LNCaP clone FGC (cell line): ENCODE measurements around the gene GPC1.

Experiments used
- DNase-seq: peaks from one replicate; pipeline ENCODE4 v3.0.0-alpha.2; 2011; ENCODE audit warnings: low read depth
- H3K4me3 ChIP-seq: 2 replicates; pipeline ENCODE4 v1.5.1; 2011; ENCODE audit warnings: mild to moderate bottlenecking, low read depth, low read length, control low read depth
- CTCF ChIP-seq: IDR thresholded peaks from 2 replicates; pipeline ENCODE4 v1.5.1; 2012; ENCODE audit warnings: mild to moderate bottlenecking; ENCODE audit not compliant: control insufficient read depth, insufficient read depth; ENCODE audit errors: extremely low read depth

GPC1 gene

DNA sequence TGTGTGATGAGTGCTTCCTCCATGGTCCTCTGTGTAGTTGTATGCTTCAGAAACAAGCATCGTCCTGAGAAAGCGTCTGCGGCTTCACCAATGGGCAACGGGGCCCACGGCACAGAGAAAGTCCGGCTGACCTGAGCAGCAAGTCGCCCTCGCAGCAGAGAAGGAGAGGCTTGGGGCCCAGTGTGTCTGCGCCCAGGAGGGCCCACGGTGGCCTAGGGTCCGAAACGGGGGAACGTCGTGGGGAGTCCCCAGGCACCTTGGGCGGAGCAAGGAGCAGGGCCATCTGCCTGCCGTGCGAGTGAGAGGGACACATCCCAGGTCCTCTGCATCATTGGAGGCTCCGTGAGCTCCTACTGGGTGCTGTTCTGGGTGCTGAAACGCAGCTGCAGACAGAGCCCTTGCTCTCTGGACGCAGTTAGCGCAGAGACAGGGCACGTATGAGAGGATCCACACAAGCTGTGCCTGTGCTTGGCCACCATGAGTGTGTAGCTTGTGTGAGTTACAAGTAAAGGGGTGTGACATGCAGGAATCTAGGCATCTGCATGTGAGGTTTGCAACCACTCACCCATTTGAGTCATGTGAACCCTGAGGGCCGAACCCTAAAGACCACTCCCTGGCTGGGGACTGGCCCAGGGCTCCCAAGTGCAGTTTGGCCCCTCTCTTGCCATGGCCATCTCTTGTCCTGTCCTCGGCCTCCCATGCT lies 10.6 kb downstream of the GPC1 start:
- DNase-seq, result no peak
- no peak for TF ChIP-seq CTCF
- H3K4me3 ChIP-seq, result no peak overlapping the region

- DNase-seq, result no peak
- H3K4me3 ChIP-seq, result no peak overlapping the region
- no peak for TF ChIP-seq CTCF
These were observed 11.3 kb downstream of the GPC1 start for GRCh38 chr2:240446664-240447175.

DNA sequence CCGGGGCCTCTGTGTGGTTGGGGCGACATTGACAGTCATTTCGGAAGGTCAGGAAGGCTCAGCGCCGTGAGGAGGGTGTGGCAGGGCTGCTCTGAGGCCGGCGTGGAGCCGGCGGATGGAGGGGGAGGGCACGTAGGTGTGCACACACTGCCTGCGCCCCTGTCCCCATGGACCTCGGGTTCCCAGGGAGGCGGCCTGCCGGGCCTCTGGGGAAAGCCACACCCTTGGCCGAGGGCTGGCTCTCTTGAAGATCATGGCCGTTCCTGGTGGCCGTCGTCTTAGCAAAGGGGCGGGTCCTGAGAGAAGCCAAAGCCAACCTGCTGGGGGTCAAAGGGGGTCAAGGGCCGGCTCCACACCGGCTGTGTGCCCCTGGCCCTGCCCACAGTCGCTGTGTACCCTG lies 11.9 kb downstream of the GPC1 start:
- no peak for TF ChIP-seq CTCF
- no peak overlapping the region for H3K4me3 ChIP-seq

GRCh38 chr2:240447934-240448333 lies 12.5 kb downstream of the GPC1 start:
- no peak overlapping the region for H3K4me3 ChIP-seq
- TF ChIP-seq CTCF, result no peak
- DNase-seq, result no peak

More for the DNA sequence above, 11.9 kb downstream of the GPC1 start:
- no peak for DNase-seq

- no peak for DNase-seq
- TF ChIP-seq CTCF, result no peak
These were observed 13.2 kb downstream of the GPC1 start for GRCh38 chr2:240448387-240449274.

GRCh38 chr2:240449764-240450531 lies 14.5 kb downstream of the GPC1 start:
- no peak for DNase-seq
- no peak for TF ChIP-seq CTCF
- H3K4me3 ChIP-seq, result no peak overlapping the region

More at GRCh38 chr2:240448387-240449274, 13.2 kb downstream of the GPC1 start:
- H3K4me3 ChIP-seq, result no peak overlapping the region
